ENCODE data around the gene SEMA3B.
A peak's percentile ranks its signal among the peaks of the same experiment; 100 is the strongest.

The SEMA3B gene

GRCh38 chr3:50326182-50326541 is 57.2 kb downstream of the SEMA3B start:
- no peaks in the 10 kb centered on the region for H3K9me3 ChIP-seq (replicated peaks; ENCODE audit: insufficient read depth, low read length)
- no peaks in the 10 kb centered on the region for H3K9me2 ChIP-seq (replicated peaks; ENCODE audit: insufficient read depth, low read length)
- TF ChIP-seq CTCF (IDR thresholded peaks at IDR 0.05; ENCODE audit: low read length) (no peak), EZH2 (optimal IDR thresholded peaks at IDR 0.05; ENCODE audit: low read depth, low read length) (no peak), EZH2phosphoT487 (IDR thresholded peaks at IDR 0.05; ENCODE audit: low read length) (no peak)
- peaks cover 33% of the 10 kb centered on the region for H3K79me2 ChIP-seq (ENCODE audit: low read length)
- no peak overlapping the region for H3K27ac ChIP-seq (ENCODE audit: low read length)
- 0 out of 2 replicates have a peak, but pooled peaks cover 5% of the 10 kb centered on the region for H3K4me1 ChIP-seq (ENCODE audit: low read length)
- no peaks in the 10 kb centered on the region for H3K27me3 ChIP-seq (replicated peaks; ENCODE audit: insufficient read depth, low read length)
- peaks cover 12% of the 10 kb centered on the region; the same call in 1 of the 2 replicates for H3F3A ChIP-seq (ENCODE audit: insufficient read depth, low read length)
- H3K9ac ChIP-seq (ENCODE audit: low read length), result no peak overlapping the region
- H3K4me3 ChIP-seq (ENCODE audit: low read length), result no peak overlapping the region
- H3K4me2 ChIP-seq (ENCODE audit: low read depth, low read length), result no peak overlapping the region
- no peaks in the 10 kb centered on the region for H4K20me1 ChIP-seq (ENCODE audit: insufficient read depth, low read length)
- H3K36me3 ChIP-seq (replicated peaks; ENCODE audit: insufficient read depth, low read length), result peaks cover 8% of the 10 kb centered on the region
- DNase-seq, result no peak
- no peak overlapping the region for H2AFZ ChIP-seq (ENCODE audit: low read length)

GRCh38 chr3:50327129-50327528 is 58.2 kb downstream of the SEMA3B start:
- H3K4me2 ChIP-seq (ENCODE audit: low read depth, low read length), result peak overlapping the region; percentile 99
- no peaks in the 10 kb centered on the region for H4K20me1 ChIP-seq (ENCODE audit: insufficient read depth, low read length)
- 0 out of 2 replicates have a peak, but pooled peaks cover 5% of the 10 kb centered on the region for H3K4me1 ChIP-seq (ENCODE audit: low read length)
- H3K79me2 ChIP-seq (ENCODE audit: low read length), result peaks cover 43% of the 10 kb centered on the region
- peaks cover 12% of the 10 kb centered on the region; the same call in 1 of the 2 replicates for H3F3A ChIP-seq (ENCODE audit: insufficient read depth, low read length)
- no peaks in the 10 kb centered on the region for H3K9me3 ChIP-seq (replicated peaks; ENCODE audit: insufficient read depth, low read length)
- no peaks in the 10 kb centered on the region for H3K9me2 ChIP-seq (replicated peaks; ENCODE audit: insufficient read depth, low read length)
- DNase-seq, result no peak
- peak overlapping the region; percentile 94 for H3K4me3 ChIP-seq (ENCODE audit: low read length)
- TF ChIP-seq EZH2 (optimal IDR thresholded peaks at IDR 0.05; ENCODE audit: low read depth, low read length), result no peak
- TF ChIP-seq CTCF (IDR thresholded peaks at IDR 0.05; ENCODE audit: low read length), result no peak
- TF ChIP-seq EZH2phosphoT487 (IDR thresholded peaks at IDR 0.05; ENCODE audit: low read length), result no peak
- peaks cover 13% of the 10 kb centered on the region for H3K36me3 ChIP-seq (replicated peaks; ENCODE audit: insufficient read depth, low read length)
- H2AFZ ChIP-seq (ENCODE audit: low read length), result no peak overlapping the region
- no peaks in the 10 kb centered on the region for H3K27me3 ChIP-seq (replicated peaks; ENCODE audit: insufficient read depth, low read length)
- H3K27ac ChIP-seq (ENCODE audit: low read length), result no peak overlapping the region
- peak overlapping the region; percentile 98 for H3K9ac ChIP-seq (ENCODE audit: low read length)
